SIG-M5 treated with dmso at 0.1 percent for 504 hours (cell line): ENCODE data around the gene DMP1.
"Not testable (repeated sequence)": the region's sequence is repeated elsewhere in the genome, so short reads cannot be mapped to it uniquely, and the experiment has no call there.

Experiments
- DNase-seq: peaks from one replicate; lab custom pipeline; 2025; ENCODE audit not compliant: unreplicated experiment; lab: John Stamatoyannopoulos, UW

The DMP1 gene

GRCh38 chr4:87679449-87680169 lies 29.5 kb downstream of the DMP1 start:
- peak; percentile 34 for DNase-seq

GRCh38 chr4:87680271-87680670 lies 30.2 kb downstream of the DMP1 start:
- DNase-seq: no peak

GRCh38 chr4:87688316-87688715 lies 38.2 kb downstream of the DMP1 start:
- DNase-seq: no peak

- not testable (repeated sequence) for DNase-seq
Measured at GRCh38 chr4:87690947-87691346, 40.9 kb downstream of the DMP1 start.

DNA sequence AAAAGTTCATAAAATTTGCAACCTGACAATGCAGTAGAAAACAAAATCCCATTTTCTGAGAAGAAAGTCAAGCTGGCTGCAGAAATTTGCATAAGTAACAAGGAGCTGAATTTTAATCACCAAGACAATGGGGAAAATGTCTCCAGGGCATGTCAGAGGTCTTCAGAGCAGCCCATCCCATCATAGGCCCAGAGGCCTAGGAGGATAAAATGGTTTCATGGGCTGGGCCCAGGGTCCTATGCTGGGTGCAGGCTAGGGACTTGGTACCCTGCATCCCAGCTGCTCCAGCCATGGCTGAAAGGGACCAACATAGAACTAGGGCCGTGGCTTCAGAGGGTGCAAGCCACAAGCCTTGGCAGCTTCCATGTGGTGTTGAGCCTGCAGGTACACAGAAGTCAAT lies 42.0 kb downstream of the DMP1 start:
- not testable (repeated sequence) for DNase-seq

- DNase-seq: no peak
Measured at GRCh38 chr4:87697272-87697671, 47.2 kb downstream of the DMP1 start.

DNA sequence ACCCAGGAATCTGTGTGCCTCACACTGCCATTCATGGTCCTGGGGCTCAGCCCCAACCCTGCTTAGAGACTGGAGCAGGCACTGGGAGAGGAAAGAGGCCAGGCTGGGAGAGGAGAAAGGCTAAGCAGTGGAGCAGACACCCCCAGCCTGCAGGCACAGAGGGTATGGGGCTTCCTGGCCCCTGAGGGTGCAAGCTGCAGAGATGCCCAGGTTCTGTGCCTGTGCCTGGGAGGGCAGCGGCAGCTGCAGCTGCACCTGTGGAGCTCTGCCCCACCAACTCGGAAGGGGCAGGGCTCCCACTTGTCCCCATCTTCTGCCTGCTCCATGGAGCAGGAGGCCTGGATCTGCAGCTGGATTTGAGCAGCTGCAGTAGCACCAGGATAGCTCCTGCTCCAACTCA lies 47.9 kb downstream of the DMP1 start:
- no peak for DNase-seq

GRCh38 chr4:87698394-87698793 lies 48.3 kb downstream of the DMP1 start:
- no peak for DNase-seq

- DNase-seq: no peak
Measured at GRCh38 chr4:87704001-87704400, 53.9 kb downstream of the DMP1 start.

- no peak for DNase-seq
Measured at GRCh38 chr4:87707279-87707918, 57.3 kb downstream of the DMP1 start.
